ENCODE data around the gene PLXNB2.

The PLXNB2 gene

DNA sequence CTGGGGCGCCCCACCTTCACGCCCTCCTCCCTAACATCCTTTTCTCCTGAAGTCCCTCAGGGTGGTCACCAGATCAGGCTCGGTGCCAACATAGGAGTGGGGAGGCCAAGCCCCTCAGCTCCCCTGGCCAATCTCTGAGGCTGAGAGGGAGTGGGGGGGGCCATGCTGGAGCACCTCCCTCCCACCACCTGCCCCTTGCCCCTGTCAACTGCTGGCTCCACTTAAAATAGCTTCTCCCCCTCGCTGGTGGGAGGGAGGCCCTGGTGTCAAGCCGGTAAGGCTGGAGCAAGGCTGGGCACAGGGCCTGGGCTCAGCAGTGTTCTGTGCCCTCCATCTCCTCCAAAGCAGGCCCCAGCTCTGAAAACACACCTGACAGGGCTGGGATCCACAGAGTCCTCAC lies 4.9 kb downstream of the PLXNB2 start:
- TF ChIP-seq POLR2A (IDR thresholded peaks at IDR 0.05; ENCODE audit: low read depth, low read length): no peak
- FAIRE-seq (no peak), DNase-seq (ENCODE audit: insufficient read length, low spot score) (no peak)

DNA sequence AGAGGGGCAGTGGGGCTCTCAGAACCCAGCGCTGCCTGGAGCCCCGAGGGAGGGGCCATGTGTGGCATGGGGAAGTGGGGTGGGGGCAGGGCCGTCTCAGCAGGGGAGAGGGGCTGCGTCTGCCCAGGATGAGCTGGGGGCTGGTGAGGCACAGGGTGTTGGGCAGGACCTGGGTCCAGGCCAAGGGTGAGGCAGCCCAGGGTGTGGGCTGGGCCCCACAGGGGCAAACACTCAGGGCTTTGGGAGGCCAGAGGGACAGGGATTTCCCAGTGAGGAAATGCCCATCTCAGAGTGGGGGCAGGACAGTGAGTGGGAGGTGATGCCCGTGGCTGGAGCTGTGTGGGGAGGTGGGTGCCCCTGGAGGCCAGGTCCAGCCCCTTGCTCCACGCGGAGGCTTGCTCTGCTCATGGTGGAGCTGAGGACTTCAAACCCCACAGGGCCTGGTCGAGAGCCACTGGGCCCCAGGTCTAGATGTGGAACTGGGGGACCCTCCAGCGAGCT lies 5.4 kb downstream of the PLXNB2 start:
- FAIRE-seq (no peak), DNase-seq (ENCODE audit: insufficient read length, low spot score) (no peak)
- no peak for TF ChIP-seq POLR2A (IDR thresholded peaks at IDR 0.05; ENCODE audit: low read depth, low read length)

DNA sequence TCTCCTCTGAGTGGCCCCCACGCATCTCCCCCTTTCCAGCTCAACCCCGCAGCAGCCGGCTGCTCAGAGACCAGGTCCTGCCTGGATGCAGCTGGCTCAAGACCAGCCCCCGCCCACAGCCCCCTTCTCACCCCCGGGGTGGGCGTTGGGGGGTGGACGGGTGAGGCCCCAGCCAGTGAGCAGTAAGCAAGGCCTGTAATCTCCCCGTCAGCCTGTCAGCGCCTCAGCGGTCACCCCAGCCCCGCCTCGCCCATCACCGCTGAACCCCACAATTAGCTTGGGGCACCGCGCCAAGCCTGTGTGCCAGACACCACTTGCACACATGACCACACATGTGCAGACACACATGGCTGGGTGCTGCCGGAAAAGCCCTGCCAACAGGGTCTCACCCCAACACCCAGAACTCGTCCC lies 5.9 kb downstream of the PLXNB2 start:
- DNase-seq (ENCODE audit: insufficient read length, low spot score) (no peak), FAIRE-seq (no peak)
- no peak for TF ChIP-seq POLR2A (IDR thresholded peaks at IDR 0.05; ENCODE audit: low read depth, low read length)

DNA sequence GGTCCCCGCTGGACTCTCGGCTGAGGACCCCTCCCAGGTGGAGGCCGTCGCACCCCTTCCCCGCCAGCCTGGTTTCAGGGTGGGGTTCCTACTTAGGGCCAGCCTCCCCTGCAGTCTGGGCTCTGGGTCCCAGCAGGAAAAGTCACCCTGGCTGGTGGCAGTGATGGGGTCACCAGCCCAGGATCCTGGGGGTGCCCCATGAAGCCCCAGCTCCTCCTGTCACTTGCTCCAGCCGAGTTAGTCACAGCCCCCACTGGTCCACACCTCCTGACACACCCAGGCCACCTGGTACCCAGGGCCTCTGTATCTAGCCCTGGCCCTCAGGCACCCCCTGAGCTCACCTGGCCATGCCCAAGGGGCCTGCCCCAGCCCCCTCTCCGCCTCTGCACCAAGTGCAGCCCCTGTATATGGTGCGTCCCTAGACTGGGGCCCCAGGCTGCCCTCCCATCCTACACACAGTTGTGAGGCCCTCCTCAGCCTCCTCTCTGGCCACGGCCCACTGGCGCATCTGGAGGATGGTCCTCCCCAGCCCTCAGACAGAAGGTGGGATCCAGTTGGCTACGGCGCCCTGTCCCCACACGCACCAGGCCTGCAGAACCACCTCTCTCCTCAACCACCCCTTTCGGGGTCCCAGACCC lies 6.7 kb downstream of the PLXNB2 start:
- DNase-seq (ENCODE audit: insufficient read length, low spot score): no peak
- no peak for TF ChIP-seq POLR2A (IDR thresholded peaks at IDR 0.05; ENCODE audit: low read depth, low read length)
- no peak for FAIRE-seq

DNA sequence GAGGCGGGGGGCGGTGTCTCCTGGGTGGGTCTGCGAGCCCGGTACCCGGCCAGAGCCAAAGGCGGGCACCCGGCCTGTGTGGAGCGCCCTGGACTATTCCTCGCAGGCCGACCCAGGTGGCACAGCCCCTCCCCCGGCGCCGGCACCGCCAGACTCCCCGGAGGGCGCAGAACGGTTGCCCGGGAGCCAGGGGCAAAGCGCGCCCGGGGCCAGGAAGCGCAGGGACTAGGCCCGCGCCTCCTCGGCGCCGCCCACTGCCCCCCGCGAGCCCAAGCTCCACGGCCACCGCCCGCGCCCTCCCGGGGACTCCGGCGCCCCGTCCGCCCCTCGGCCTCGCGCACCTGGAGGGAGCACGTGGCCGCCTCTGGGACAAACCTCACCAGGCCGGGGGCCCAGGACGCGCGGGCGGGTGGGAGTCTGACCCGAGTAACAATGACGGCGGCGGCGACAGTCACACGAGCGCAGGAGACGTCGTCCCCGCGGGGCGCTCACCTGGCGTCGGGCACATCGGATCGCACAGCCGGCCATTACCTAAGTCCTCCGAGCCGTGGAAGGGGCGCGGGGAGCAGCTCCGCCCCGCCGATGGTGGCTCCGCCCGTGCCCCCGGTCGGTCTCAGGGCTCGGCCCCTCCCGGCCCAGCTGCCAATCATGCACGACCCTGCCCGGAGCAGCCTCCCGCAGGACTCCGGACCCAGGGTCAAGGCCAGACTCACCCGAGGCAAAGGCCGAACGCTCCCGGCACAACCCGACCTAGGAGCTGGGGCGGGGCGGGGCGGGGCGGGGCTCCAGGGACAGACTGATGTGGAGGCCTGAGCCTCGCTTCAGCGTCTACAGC lies 7.4 kb downstream of the PLXNB2 start:
- FAIRE-seq (no peak), DNase-seq (ENCODE audit: insufficient read length, low spot score) (no peak)
- no peak for TF ChIP-seq POLR2A (IDR thresholded peaks at IDR 0.05; ENCODE audit: low read depth, low read length)

DNA sequence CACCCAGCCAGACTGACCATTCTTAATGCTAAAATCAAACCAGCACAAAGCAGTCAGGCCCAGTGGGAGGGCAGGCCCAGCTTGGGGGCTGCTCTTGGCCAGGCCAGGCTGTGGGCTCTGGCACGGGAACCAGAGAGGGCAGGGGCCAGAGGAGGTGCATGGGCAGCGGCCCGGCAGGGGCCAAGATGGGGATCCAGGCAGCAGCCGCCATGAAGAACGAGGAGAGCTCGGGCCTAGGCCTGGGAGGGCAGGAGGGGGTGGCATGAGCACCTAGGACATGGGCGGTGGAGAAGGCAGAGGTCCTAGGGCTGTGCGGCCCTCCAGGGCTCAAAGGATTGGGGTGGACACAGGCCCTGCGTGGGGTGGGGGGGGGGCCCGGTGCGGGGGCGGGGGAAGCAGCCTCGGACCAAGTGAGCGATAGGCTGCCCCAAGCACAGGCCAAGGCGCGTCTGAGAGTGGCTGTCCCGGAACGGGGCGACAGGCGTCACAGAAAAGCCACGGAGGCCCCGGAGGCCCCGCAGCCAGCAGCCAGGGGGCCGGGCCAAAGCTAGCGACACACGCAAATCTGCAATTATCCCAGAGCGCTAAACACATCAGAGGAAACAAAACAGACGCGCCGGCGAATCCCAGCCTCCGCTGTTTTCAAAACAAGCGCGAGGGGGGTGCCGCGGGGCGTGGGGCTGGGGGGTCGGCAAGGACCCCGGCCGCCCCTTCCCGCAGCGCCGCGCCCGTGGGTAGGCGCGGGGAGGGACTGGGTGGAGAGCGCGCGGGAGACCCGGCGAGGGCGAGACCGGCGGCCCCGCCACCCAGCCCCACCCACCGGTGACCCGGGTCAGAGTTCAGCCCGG lies 8.3 kb downstream of the PLXNB2 start:
- DNase-seq (ENCODE audit: insufficient read length, low spot score) (no peak), FAIRE-seq (no peak)
- no peak for TF ChIP-seq POLR2A (IDR thresholded peaks at IDR 0.05; ENCODE audit: low read depth, low read length)

DNA sequence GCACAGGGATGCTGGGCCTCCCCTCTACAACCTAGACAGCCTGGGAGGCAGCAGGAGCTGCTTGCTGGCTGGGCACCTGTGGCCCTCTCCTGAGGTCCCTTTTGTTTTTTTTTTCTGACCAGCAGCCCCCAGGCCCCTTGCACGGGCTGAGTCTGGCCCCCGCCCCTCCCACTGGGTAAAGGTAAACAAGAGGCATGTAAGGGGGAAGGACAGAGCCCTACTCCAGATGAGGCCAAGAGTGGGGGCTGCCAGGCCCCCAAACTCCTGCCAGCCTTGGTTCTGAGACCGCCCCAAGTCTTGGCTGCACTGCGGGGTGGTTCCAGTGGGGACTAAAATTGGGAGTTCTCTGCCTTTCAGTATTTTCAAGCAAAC lies 9.2 kb downstream of the PLXNB2 start:
- DNase-seq (ENCODE audit: insufficient read length, low spot score) (no peak), FAIRE-seq (no peak)
- TF ChIP-seq POLR2A (IDR thresholded peaks at IDR 0.05; ENCODE audit: low read depth, low read length): no peak

DNA sequence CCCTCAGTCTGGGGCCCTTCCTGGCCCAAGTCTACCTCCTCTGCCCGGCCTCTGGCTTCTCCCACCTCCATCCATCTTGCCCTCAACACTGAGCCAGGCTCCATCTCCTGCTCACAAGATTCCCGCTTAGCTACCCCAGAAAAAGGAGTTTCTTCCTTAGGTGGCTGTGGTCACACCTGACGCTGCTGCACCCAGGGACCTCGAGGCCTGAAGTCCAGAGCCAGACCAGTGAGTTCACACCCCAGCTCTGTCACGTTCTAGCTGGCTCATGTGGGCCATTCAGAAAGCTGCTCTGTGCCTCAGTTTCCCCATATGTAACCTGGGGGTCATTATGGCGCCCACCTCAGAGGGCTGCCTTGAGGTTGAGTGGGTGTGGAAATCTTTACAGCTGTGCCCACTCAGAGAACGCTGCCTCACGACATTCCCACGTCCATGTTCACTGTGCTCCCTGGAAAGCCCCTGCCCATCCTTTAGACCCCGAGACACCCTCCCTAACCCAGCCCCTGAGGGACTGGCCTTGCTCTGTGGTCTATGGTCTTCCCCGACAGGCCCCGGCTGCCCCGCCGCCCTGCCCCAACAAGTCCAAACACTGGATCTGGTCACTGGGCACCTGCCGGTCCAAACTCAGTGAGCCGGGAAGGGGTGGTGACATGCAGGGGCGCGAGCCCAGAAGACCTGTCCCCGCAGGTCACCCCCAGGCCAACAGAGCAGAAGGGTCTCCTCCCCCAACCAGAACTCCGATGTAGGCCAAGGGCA lies 9.8 kb downstream of the PLXNB2 start:
- DNase-seq (ENCODE audit: insufficient read length, low spot score) (no peak), FAIRE-seq (no peak)
- TF ChIP-seq POLR2A (IDR thresholded peaks at IDR 0.05; ENCODE audit: low read depth, low read length): no peak

DNA sequence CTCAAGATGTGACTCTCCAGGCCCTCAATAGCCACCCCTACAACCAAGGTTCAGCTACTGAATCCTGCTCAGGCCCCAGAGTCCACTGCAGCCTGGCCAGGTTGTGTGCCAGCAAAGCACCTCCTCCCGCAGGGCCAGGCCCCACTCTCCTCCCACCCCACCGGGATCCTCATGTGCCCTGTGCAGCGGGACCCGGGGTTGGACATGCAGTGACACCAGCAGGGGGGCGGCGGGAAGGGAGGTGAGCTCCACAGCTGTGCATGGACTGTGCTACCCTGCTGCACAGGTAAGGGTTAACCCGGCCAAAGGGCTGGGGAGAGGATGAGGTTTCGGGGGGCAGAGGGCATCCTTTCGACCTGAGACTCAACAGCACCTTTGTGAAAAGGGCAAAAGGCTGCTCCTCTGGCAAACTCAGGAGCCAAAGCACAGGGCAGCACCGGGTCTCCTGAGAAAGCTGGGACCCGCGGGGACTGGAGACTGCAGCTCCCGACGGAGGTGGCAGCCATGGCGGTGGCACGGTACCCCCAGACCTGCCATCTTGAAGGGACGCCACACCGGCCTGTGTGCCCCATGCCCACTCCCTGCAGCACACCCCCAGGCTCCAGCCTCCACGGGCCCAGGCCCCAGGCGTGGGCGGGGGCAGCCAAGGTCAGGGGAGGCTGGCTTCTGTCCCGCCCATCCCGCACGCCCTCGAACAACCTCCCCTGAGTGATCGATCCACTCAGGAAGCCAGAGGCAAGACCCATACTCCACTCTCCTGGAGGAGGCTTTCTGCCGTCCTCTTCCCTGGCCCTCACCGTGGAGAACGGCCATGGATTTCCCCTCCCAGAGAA lies 10.6 kb downstream of the PLXNB2 start:
- FAIRE-seq (no peak), DNase-seq (ENCODE audit: insufficient read length, low spot score) (no peak)
- no peak for TF ChIP-seq POLR2A (IDR thresholded peaks at IDR 0.05; ENCODE audit: low read depth, low read length)

DNA sequence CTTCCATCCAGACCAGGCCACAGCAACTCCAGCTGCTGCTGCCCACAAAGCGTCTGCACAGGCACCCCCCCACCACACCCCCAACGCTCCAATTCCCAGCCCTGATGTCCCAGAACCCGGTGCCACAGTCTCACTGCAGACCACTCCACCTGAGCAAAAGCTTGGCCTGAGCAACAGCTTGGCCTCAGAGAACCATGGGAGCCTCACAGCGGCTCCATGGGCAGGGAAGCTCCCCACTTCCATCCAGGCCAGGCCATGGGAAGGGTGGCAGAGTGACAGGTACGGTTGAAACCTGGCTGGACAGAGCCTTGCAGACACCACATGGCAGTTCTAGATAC lies 13.2 kb downstream of the PLXNB2 start:
- no peak for TF ChIP-seq POLR2A (IDR thresholded peaks at IDR 0.05; ENCODE audit: low read depth, low read length)
- DNase-seq (ENCODE audit: insufficient read length, low spot score) (no peak), FAIRE-seq (no peak)

DNA sequence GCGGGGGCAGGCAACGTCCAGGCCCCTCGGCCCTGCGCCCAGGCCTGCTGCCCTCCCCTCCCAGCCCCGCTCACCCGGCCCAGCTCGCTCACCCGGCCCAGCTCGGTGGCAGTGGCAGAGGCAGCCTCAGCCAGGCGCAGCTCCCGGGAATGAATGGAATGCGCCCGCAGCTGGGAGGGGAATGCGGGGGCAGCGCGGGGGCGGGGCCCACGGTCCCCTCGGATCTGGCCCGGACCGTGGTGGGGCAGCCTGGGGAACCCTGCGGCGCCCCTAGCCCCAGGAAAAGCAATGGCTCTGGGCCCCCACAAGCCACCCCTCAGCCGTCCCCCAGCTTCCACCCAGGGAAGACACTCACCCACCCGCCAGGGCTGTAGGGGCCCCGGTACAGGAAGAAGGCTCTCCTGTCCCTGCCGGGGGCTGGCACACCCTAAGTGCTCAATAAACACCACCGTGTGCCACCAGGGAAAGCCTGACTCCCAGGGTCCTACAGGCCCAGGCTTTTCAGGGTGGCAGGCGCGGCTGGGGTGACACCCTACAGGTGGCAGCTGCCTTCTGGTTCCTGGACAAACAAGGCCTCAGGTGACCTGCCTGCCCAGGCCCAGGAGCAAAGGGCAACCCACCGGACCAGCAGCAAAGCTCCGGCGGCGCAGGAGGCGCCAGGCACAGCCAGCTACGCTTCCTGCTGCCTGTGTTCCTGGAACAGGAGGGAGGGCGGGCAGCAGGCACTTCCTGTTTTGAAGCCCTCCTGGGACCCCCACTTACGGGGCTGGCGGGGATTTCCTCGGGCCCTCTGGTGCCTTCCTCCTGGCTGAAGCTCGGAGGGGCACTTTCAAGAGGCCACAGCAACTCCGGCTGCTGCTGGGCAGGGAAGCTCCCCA lies 13.8 kb downstream of the PLXNB2 start:
- FAIRE-seq: no peak

More for the DNA sequence above, 13.8 kb downstream of the PLXNB2 start:
- TF ChIP-seq POLR2A (IDR thresholded peaks at IDR 0.05; ENCODE audit: low read depth, low read length): 0 out of 2 replicates have a peak, but pooled peaks have one; percentile 31
- peak; percentile 72 for DNase-seq (ENCODE audit: insufficient read length, low spot score)
